Suppressor macrophage treated with lipopolysaccharide for 4 hours (primary cell): ENCODE data around the gene DLG5.

ENCODE experiments used
- DNase-seq: peaks from one replicate; pipeline ENCODE4 v3.0.0-alpha.2; 2020

Gene DLG5

DNA sequence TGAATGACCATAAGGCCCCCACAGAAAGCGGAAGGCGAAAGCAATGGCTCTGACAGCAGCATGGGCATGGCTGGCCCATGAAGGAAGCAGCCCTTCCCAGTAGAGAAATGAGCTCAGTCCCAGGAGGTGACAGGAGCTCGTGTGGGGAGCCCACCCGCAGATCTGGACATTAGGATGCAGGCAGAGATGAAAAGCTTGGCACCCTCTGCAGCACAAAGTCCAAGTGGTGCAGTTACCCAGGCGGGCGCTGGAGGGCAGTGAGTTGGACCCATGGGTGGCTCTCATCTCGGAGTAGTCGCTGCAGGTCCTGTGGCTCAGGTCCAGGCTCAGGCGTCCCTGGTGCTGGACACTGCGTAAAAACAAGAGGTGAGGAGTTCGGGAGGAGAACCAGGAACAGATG, 109.0 kb downstream of the DLG5 start:
- no peak for DNase-seq

DNA sequence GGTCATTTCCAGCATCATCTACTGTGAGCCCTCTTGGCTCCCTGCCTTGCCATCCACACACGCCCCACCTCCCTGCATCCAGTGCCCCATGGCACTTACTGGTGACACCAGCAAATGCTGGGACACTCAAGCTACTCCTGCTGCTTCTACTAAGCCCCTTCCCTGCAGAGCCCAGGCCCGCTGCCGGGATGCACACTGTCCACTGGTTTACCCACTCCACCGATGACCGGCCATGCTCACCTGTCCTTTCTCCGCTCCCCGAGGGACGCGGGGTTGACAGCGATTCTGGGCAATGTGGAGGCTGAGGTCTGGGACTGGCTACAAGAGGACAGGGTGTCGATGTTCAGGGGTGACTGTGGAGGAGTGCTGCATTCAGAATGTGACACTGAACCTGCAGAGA, 110.2 kb downstream of the DLG5 start:
- no peak for DNase-seq

GRCh38 chr10:77812741-77813140, 113.8 kb downstream of the DLG5 start:
- DNase-seq: no peak

- no peak for DNase-seq
These were observed 114.6 kb downstream of the DLG5 start for GRCh38 chr10:77811831-77812430.

DNA sequence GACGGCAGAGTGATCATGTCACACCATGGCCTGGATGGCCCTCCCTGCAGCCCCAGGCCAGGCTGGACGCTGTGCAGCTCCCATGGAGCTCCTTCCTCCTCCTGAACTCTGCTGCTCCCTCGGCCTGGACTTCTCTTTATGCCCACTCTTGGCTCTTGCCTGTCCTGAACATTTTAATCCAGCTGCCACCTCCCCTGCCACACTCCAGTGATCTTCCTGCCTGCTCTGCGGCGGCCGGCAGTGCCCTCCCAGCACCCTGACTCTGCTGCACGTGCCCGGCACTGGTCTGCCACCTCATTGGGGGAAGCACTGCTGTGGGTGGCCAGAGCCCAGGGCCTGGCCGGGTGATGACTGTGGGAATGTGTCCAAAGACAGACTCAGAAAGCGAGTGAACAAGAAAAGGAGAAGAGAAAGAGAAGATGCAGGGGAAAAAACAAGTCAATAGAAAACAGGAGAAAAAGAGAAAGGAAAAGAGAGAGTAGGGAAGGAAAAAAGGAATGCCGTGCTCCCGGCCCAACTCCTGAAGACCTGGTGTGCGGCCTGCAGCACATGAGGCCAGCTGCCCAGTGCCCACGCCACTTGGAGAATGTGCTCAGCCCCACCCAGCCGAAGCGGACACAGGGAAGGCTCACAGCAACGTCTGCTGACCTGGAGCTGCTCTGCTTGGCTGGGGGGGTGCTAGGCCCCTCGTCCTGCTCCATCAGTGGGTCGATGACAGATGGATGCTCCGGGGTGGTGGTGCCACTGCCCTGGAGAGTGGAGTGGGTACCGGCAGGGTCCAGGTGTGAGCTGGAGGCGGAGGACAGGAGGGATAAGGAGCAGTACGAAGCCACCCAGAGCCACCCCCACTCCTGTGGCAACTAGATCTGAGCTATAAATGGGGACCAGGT, 115.9 kb downstream of the DLG5 start:
- DNase-seq: no peak

DNA sequence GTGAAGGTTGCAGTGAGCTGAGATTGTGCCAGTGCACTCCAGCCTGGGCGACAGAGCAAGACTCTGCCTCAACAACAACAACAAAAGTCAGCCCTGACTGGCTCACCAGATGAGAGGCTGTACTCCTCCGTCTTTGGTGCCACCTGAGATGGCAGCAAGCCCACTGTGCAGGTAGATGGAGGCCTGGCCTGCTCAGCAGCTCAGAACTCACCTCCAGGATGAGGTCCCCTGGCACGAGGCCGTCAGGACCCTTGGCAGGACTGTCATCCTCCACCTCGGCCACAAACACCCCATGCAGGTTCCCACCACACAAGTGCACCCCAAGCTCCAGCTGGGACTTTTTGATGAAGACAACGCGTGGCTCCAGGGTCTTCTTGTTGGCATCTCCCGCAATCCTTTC, 117.2 kb downstream of the DLG5 start:
- DNase-seq: no peak

- DNase-seq: no peak
These were observed 118.8 kb downstream of the DLG5 start for GRCh38 chr10:77807706-77808105.

- DNase-seq: no peak
These were observed 119.9 kb downstream of the DLG5 start for GRCh38 chr10:77806511-77807157.

DNA sequence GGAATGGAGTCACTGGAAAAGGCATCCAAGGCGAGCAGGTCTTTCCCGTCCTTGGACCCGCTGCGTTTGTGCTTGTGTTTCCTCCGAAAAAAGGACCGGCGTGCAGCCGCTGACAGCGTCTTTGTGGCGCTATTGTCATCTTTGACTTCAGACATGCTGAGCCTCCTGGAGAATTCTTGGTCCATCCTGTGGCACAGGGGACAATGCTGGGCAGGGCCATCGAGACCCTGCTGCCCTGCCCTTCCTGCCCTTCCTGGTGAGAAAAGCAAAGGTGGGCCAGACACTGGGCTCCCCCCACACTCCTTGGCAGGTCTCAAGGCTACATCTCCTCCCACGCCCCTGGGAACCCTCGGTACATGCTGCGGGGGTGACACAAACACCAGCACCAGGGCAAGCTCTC, 120.9 kb downstream of the DLG5 start:
- DNase-seq: no peak

- DNase-seq: no peak
These were observed 122.2 kb downstream of the DLG5 start for GRCh38 chr10:77804371-77804770.

- no peak for DNase-seq
These were observed 124.9 kb downstream of the DLG5 start for GRCh38 chr10:77801474-77802161.

GRCh38 chr10:77800738-77801266, 125.8 kb downstream of the DLG5 start:
- DNase-seq: no peak

DNA sequence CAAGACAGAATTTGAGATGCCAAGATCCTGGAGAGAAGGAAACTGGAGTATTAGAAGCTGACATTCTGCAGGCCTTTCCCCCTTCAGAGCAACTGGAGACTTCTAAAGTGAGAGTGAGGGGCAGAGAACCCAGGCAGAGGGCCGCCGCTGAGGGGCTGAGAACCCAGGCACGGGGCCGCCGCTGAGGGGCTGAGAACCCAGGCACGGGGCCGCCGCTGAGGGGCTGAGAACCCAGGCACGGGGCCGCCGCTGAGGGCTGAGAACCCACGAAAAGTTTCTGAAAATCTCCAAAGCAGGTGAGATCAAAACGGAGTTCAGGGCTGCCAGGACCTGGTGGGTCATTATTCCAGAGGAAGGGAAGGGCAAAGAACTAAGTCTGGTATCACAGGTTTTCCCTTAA, 126.2 kb downstream of the DLG5 start:
- no peak for DNase-seq

- DNase-seq: no peak
These were observed 127.2 kb downstream of the DLG5 start for GRCh38 chr10:77799352-77799751.

DNA sequence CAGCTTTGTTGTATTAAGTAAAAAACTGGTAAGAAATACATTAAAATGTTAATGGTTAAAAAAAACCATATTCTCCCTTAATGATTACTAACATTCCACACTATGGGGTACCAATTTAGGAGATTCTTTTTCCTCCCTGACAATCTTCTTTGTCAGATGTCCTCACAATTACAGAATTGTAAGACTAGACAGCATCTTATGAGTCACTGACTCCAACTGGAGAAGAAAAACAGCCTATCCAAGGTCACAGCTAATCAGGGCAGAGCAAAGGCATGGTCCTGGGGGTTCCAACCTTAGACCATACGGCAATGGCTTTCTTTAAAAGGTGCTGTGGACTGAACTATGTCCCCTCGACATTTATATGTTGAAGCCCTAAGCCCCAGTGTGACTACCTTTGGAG, 127.6 kb downstream of the DLG5 start:
- DNase-seq: no peak

DNA sequence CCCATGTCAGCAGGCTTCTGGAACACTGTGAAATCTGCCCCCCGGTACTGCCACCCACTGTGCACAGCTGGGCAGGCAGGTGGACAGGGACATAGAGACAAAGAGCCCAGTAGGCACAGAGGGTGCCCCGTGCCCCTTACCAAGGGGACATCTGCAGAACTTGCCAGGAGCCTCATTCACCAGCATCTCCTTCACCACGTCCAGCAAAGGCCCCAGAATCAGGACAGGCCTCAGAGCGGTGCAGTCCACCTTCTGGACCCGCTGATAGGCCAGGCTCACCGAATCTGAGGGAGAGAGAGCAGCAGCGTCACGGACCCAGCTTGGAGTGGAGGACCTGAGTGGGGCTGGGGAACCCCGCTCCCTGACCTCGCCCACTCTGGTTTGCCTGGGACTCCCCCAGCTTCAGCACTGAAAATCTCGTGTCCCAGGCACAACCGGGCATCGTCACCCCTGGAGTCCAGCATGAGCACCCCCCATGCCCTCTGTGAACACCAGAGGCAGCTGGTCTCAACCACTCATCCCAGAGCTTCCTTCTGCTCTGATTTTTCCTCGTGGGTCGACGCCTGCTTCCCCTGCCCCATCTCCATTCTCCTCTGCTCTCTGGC, 130.1 kb downstream of the DLG5 start:
- no peak for DNase-seq

DNA sequence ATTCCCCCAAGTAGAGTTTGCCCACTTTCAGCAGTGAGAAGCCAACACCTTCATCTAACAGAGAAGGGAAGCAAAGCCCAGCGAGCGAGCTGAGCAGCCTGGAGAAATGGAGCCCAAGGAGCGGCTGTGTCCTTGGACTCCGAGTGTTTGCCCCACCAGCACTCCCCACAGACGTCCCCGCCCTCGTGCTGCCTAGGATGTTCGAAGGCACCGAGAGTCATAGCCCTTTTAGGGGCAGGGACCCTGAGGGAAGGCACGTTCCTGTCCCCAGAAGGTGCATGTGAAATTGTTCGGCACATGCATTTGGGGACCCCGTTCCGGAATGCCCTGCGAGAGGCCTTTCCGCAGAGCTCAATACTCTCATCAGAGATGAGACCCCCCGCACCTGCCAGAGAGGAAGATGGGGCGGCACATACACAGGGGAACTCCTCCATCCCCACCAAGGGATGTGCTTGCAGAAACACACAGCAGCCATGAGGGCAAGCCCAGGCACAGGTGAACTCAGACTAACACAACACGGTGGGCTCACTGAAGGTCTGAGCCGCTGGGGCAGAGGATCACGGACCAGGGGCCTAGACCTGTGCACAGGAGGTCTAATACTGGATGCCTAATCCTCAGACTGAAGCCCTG, 131.0 kb downstream of the DLG5 start:
- DNase-seq: no peak

DNA sequence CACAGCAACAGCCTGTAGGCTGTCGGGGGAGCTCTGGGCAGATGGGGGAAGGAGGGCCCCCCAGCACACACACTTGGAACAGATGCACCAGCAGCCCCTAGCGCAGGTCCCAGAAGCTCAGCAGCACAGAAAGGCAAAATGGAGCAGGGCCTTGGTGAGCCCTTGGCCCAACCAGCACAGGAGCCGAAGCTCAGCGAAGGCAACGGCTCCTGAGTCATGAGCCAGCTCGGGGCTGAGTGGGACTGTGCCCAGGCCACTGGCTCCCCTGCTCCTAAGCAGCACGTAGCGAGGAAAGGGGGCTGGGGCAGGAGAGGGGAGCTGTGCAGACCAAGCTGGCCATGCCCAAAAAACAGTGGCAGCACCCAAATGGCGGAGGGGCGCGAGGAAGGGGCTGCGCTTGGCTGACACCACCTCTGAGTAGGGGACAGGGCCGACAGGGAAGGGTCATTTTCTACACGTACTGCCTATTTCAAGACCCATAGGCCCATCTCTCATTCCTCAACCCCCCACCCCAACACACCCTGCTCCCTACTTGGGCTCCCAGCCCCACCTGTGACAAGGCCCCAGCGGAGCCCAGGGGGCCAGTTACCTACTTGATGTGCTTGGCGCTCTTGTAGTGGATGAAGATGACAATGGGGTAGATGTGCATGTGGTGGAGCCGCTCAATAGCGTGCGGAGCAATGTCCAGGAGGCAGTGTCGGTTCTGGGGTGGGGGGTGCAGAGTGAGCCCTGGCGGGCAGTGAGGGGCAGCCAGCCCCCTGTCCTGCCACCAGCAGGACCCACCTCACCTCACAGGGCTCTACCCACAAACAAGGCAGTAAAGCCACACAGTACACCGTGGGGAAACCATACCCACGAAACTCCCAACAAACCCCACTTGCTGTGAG, 132.1 kb downstream of the DLG5 start:
- DNase-seq: no peak

DNA sequence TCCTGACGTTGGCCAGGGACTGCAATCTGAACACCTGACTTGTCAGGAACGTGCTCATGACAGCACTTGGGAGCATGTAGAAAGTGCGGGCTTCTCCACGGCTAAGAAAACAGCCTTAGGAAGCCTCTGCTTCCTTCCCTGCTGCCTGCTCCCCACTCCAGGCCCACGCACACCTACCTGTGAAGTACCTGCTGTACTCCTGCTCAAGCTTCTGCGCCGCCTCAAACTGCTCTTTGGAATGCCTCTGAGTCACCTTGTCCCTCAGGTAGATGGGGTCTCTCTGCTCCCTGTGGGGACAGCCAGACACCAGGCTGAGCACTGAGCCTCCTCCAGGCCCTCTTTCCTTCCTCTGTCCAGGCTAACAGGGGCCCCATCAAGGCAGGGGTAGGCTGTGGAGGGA, 132.7 kb downstream of the DLG5 start:
- no peak for DNase-seq

DNA sequence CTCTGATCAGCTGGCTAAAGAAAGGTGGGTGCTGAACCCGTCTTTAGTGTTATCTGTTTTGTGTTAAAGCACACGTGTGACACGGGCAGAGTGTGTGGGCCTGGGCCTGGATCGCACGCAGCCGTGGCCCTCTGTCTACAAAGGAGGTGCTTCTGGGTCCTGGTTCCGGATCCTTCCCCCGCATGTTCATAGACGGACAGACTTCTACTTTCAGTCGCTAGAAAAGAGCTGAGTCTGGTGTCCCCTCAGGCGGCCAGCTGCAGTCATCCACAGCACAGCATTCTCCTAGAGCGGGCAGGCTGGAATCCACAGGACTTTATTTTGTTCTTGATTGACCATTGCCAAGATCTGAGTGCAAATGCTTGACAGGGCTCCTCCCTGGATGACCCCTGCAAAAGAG, 134.4 kb downstream of the DLG5 start:
- no peak for DNase-seq

- DNase-seq: no peak
These were observed 135.0 kb downstream of the DLG5 start for GRCh38 chr10:77791506-77791905.
